HCT116 (cell line): ENCODE results near the gene CCDC154. TPM values are rescaled to one million over a fixed set of nuclear protein-coding genes. Genes with fewer than 3 reads are reported as not detected.

Experiments used
- ATAC-seq: fragments of 200-7000 bp; cut with Tn5 transposase; 2 replicates; pipeline ENCODE4 v1.9.1; 2020; ENCODE audit warnings: mild to moderate bottlenecking, moderate library complexity
- BruUV-seq: library from RNA; stranded (reverse); fragments of 400-500 nt; replicated peaks from 2 replicates; lab custom pipeline; 2021; lab: Mats Ljungman, UMichigan
- CTCF ChIA-PET: fragments of 300-600 bp; sonication (Branson Sonifier 250); formaldehyde crosslinking; loops from one replicate; lab custom pipeline; 2021; ENCODE audit warnings: antibody characterized with exemption; lab: Charles Lee
- POLR2A ChIA-PET: fragments of 300-600, 350-600 bp; sonication (Branson Sonifier 250); formaldehyde crosslinking; loops from one replicate; lab custom pipeline; 2021; ENCODE audit warnings: antibody characterized with exemption; lab: Charles Lee
- RAD21 ChIA-PET, 2 experiments: fragments of 300-600 bp; sonication (Branson Sonifier 250); formaldehyde crosslinking; loops; one replicate each; lab custom pipeline; 2023; ENCODE audit warnings: low total read pairs in 2 of 2; ENCODE audit not compliant: uncharacterized antibody in 2 of 2, unreplicated experiment in 2 of 2, low non-redundant PET in 1 of 2; lab: Charles Lee
- DNase-seq: peaks from one replicate; pipeline ENCODE4 v3.0.0-alpha.2; 2010; ENCODE audit warnings: low read depth, low spot score
- H2AFZ ChIP-seq: fragments of 200-600 bp; shearing (Covaris generic), sonication (generic); 2 replicates; pipeline ENCODE4 v1.6.1; 2017; ENCODE audit warnings: low read depth, mixed run types, mixed read lengths, antibody characterized with exemption, low read length; ENCODE audit not compliant: poor library complexity, severe bottlenecking
- H3K27ac ChIP-seq: 2 replicates; pipeline ENCODE4 v1.5.1; 2012; ENCODE audit warnings: low read depth, low read length
- H3K27me3 ChIP-seq: fragments of 200-600 bp; sonication (generic); 2 replicates; pipeline ENCODE4 v1.6.1; 2016; ENCODE audit warnings: mixed run types, low read length, mixed read lengths; ENCODE audit not compliant: insufficient read depth
- H3K36me3 ChIP-seq, 2 experiments: fragments of 200-500 bp in 1 of 2; fragments of 200-600 bp in 1 of 2; sonication (Bioruptor generic) in 1 of 2; sonication (generic) in 1 of 2; 2 replicates each; pipeline versions ENCODE4 v1.5.1 to v1.6.1; 2014 to 2016; ENCODE audit warnings: low read length in 2 of 2, inconsistent platforms in 1 of 2, mixed read lengths in 1 of 2, mixed run types in 1 of 2; ENCODE audit not compliant: insufficient read depth in 2 of 2, control insufficient read depth in 1 of 2
- H3K4me1 ChIP-seq, 2 experiments: fragments of 200-600 bp in 1 of 2; sonication (generic) in 1 of 2; 2 replicates each; pipeline versions ENCODE4 v1.5.1 to v1.6.1; 2012 to 2017; ENCODE audit warnings: low read length in 2 of 2, inconsistent platforms in 1 of 2, mild to moderate bottlenecking in 1 of 2, mixed read lengths in 1 of 2, mixed run types in 1 of 2, moderate library complexity in 1 of 2; ENCODE audit not compliant: insufficient read depth in 2 of 2, control insufficient read depth in 1 of 2
- H3K4me2 ChIP-seq: fragments of 200-600 bp; sonication (generic); 2 replicates; pipeline ENCODE4 v1.6.1; 2017; ENCODE audit warnings: mixed run types, low read length, mixed read lengths
- H3K4me3 ChIP-seq, 2 experiments: fragments of 200-600 bp in 1 of 2; sonication (generic) in 1 of 2; replicated peaks in 1 of 2; 2 replicates each; pipeline ENCODE4 v1.5.1; 2011 to 2016; ENCODE audit warnings: low read length in 2 of 2, control low read depth in 1 of 2, low read depth in 1 of 2, mild to moderate bottlenecking in 1 of 2, mixed read lengths in 1 of 2, mixed run types in 1 of 2
- H3K79me2 ChIP-seq: fragments of 200-600 bp; sonication (generic); 2 replicates; pipeline ENCODE4 v1.6.1; 2017; ENCODE audit warnings: mild to moderate bottlenecking, mixed run types, low read length, moderate library complexity, mixed read lengths; ENCODE audit not compliant: insufficient read depth
- H3K9ac ChIP-seq: fragments of 200-600 bp; sonication (generic); 2 replicates; pipeline ENCODE4 v1.6.1; 2016; ENCODE audit warnings: low read length, mixed read lengths
- H3K9me2 ChIP-seq: fragments of 200-600 bp; sonication (generic), shearing (Covaris generic); 2 replicates; pipeline ENCODE4 v1.6.1; 2017; ENCODE audit warnings: mixed run types, mild to moderate bottlenecking, moderate library complexity; ENCODE audit not compliant: insufficient read depth
- H3K9me3 ChIP-seq, 2 experiments: fragments of 200-500 bp in 1 of 2; fragments of 200-600 bp in 1 of 2; sonication (Bioruptor generic) in 1 of 2; sonication (generic) in 1 of 2; 2 replicates each; pipeline ENCODE4 v1.6.1; 2014 to 2017; ENCODE audit warnings: low read length in 2 of 2, mixed read lengths in 2 of 2, inconsistent platforms in 1 of 2, low read depth in 1 of 2, mild to moderate bottlenecking in 1 of 2, mixed run types in 1 of 2, moderate library complexity in 1 of 2; ENCODE audit not compliant: control insufficient read depth in 1 of 2, insufficient read depth in 1 of 2
- H4K20me1 ChIP-seq: fragments of 200-600 bp; sonication (generic), shearing (Covaris generic); 2 replicates; pipeline ENCODE4 v1.6.1; 2017; ENCODE audit warnings: mixed run types, mild to moderate bottlenecking, moderate library complexity; ENCODE audit not compliant: insufficient read depth
- JUND ChIP-seq: IDR thresholded peaks from 2 replicates; pipeline ENCODE4 v1.6.1; 2012
- RAD21 ChIP-seq: IDR thresholded peaks from 2 replicates; pipeline ENCODE4 v1.6.1; 2012; ENCODE audit warnings: low read depth, mild to moderate bottlenecking
- ZNF274 ChIP-seq: fragments of 200-500 bp; sonication (Bioruptor generic); IDR thresholded peaks from 2 replicates; pipeline ENCODE4 v1.6.1; 2014; ENCODE audit warnings: mild to moderate bottlenecking, low read depth, low read length, inconsistent platforms
- intact Hi-C: fragments of 100-400 bp; cut with micrococcal nuclease; formaldehyde crosslinking; loops from 2 replicates; pipeline ENCODE4 v1.10.0; 2022
- total RNA-seq: library from RNA; stranded (reverse); gene quantifications from one replicate; pipeline ENCODE4 v1.2.1, GENCODE V29; 2021; ENCODE audit not compliant: unreplicated experiment
- TF ChIP-seq, protein P1 (sequence below), 3 experiments: fragments of 200-600 bp in 1 of 3; sonication (generic) in 1 of 3; IDR thresholded peaks in 2 of 3; conservative IDR thresholded peaks in 1 of 3; 2 replicates each; pipeline ENCODE4 v1.5.1; 2012 to 2017; ENCODE audit warnings: low read depth in 2 of 3, low read length in 2 of 3, antibody characterized with exemption in 1 of 3, borderline replicate concordance in 1 of 3, control low read depth in 1 of 3, mild to moderate bottlenecking in 1 of 3, mixed read lengths in 1 of 3, mixed run types in 1 of 3, moderate library complexity in 1 of 3; ENCODE audit not compliant: insufficient read depth in 1 of 3
- TF ChIP-seq, protein P2 (sequence below): IDR thresholded peaks from 2 replicates; pipeline ENCODE4 v1.6.1; 2012
- TF ChIP-seq, protein P3 (sequence below): IDR thresholded peaks from 2 replicates; pipeline ENCODE4 v1.6.1; 2012; ENCODE audit warnings: low read depth

Gene CCDC154
- total RNA-seq, 1 experiment from 2014 or later, result 1.7 TPM

DNA sequence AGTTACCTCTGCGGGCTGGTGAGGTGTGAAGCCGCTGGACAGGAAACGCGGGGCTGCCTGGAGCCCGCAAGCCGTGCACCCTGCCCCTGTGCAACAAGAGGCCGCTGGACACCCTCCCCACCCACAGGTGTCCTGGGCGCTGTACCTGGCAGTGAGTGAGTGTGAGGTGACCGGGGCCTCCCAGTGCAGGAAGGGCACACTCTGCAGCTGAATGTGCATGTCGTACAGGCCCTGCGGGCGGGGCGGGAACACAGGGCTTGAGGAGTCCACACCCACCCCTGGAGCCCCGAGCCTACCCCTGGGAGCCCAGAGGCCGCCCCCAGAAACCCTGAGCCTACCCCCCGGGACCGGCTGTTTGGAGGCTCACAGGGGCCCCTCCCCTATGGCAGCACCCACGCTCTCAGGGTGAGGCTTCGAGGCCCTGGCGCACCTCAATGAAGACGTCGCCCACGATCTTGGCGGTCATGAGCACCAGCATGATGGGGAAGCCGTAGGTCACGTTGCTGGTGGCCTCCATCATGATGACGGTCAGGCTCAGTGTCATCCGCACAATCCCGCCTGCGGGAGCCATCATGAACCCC lies 4.3 kb upstream of the CCDC154 start:
- DNase-seq (no peak), ATAC-seq (no peak)
- ChIA-PET RAD21 (no interaction called here), POLR2A (no interaction called here), CTCF (no interaction called here)
- Histone ChIP-seq H3K27me3 (no peaks in the 10 kb centered on the region), H3K79me2 (no peaks in the 10 kb centered on the region), H3K4me1 (no peaks in the 10 kb centered on the region), H3K27ac (no peak overlapping the region), H3K9me3 (no peaks in the 10 kb centered on the region), H3K9ac (no peak overlapping the region), H2AFZ (no peak overlapping the region), H3K4me2 (no peak overlapping the region), H4K20me1 (no peaks in the 10 kb centered on the region), H3K36me3 (no peaks in the 10 kb centered on the region; a peak in 1 of 4 replicates), H3K9me2 (no peaks in the 10 kb centered on the region), H3K4me3 (no peak overlapping the region)
- BruUV-seq, result no TSS peak
- intact Hi-C loops, result no loop called here
- TF ChIP-seq, protein P1, sequence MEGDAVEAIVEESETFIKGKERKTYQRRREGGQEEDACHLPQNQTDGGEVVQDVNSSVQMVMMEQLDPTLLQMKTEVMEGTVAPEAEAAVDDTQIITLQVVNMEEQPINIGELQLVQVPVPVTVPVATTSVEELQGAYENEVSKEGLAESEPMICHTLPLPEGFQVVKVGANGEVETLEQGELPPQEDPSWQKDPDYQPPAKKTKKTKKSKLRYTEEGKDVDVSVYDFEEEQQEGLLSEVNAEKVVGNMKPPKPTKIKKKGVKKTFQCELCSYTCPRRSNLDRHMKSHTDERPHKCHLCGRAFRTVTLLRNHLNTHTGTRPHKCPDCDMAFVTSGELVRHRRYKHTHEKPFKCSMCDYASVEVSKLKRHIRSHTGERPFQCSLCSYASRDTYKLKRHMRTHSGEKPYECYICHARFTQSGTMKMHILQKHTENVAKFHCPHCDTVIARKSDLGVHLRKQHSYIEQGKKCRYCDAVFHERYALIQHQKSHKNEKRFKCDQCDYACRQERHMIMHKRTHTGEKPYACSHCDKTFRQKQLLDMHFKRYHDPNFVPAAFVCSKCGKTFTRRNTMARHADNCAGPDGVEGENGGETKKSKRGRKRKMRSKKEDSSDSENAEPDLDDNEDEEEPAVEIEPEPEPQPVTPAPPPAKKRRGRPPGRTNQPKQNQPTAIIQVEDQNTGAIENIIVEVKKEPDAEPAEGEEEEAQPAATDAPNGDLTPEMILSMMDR (IDR thresholded peaks at IDR 0.05 in 2 of 3, conservative IDR thresholded peaks at IDR 0.05 in 1 of 3; ENCODE audit: borderline replicate concordance in 1 of 3, insufficient read depth in 1 of 3, low read depth in 2 of 3, low read length in 2 of 3), result no peak

DNA sequence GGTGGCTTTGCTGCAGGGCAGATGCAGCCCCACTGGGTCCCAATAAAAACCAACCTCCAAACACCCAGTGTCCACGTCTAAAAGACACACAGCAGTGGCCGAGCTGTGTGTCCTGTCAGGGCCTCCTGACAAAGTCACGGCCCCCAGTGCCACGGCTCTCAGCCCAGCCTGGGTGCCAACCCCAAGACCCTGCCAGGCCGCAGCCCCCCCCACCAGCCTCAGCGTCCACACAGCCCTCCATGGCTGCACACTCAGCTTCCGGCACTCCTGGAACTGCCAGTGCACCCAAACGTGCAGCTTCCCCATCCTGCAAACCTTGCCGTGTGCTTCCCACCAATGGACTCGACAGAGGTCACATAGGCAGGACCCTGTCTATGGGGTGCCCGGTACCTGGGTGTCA lies 3.6 kb upstream of the CCDC154 start:
- H3K36me3 ChIP-seq, result no peaks in the 10 kb centered on the region; a peak in 1 of 4 replicates
- no peak overlapping the region for H3K27ac ChIP-seq
- intact Hi-C loops, result no loop called here
- H4K20me1 ChIP-seq, result no peaks in the 10 kb centered on the region
- no peaks in the 10 kb centered on the region for H3K9me3 ChIP-seq
- no peak for DNase-seq
- POLR2A ChIA-PET, result no interaction called here
- no peak overlapping the region for H3K4me3 ChIP-seq
- ATAC-seq, result no peak
- CTCF ChIA-PET, result no interaction called here
- H2AFZ ChIP-seq, result no peak overlapping the region
- H3K79me2 ChIP-seq, result no peaks in the 10 kb centered on the region
- no peak overlapping the region for H3K9ac ChIP-seq
- RAD21 ChIA-PET, result no interaction called here
- BruUV-seq, result no TSS peak
- H3K9me2 ChIP-seq, result no peaks in the 10 kb centered on the region
- TF ChIP-seq RAD21 (no peak), ZNF274 (no peak), JUND (no peak)
- TF ChIP-seq, protein P2, sequence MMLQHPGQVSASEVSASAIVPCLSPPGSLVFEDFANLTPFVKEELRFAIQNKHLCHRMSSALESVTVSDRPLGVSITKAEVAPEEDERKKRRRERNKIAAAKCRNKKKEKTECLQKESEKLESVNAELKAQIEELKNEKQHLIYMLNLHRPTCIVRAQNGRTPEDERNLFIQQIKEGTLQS, result no peak
- TF ChIP-seq, protein P3, sequence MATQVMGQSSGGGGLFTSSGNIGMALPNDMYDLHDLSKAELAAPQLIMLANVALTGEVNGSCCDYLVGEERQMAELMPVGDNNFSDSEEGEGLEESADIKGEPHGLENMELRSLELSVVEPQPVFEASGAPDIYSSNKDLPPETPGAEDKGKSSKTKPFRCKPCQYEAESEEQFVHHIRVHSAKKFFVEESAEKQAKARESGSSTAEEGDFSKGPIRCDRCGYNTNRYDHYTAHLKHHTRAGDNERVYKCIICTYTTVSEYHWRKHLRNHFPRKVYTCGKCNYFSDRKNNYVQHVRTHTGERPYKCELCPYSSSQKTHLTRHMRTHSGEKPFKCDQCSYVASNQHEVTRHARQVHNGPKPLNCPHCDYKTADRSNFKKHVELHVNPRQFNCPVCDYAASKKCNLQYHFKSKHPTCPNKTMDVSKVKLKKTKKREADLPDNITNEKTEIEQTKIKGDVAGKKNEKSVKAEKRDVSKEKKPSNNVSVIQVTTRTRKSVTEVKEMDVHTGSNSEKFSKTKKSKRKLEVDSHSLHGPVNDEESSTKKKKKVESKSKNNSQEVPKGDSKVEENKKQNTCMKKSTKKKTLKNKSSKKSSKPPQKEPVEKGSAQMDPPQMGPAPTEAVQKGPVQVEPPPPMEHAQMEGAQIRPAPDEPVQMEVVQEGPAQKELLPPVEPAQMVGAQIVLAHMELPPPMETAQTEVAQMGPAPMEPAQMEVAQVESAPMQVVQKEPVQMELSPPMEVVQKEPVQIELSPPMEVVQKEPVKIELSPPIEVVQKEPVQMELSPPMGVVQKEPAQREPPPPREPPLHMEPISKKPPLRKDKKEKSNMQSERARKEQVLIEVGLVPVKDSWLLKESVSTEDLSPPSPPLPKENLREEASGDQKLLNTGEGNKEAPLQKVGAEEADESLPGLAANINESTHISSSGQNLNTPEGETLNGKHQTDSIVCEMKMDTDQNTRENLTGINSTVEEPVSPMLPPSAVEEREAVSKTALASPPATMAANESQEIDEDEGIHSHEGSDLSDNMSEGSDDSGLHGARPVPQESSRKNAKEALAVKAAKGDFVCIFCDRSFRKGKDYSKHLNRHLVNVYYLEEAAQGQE, result no peak
- no peaks in the 10 kb centered on the region for H3K4me1 ChIP-seq
- no peaks in the 10 kb centered on the region for H3K27me3 ChIP-seq
- no peak overlapping the region for H3K4me2 ChIP-seq
